ENCODE results near the gene GTF2F2. TPM values are rescaled to one million over a fixed set of nuclear protein-coding genes. Genes with fewer than 3 reads are reported as not detected.
A peak's percentile ranks its signal among the peaks of the same experiment; 100 is the strongest.

Gene GTF2F2
- total and polyA plus RNA-seq, 9 of the 15 experiments (the other 6 are each of a cell fraction or from before 2014, with no cell fraction given), result 19.7 to 44.8 (median 32.4) TPM

- peak; percentile 54; the same call in 1 of the 2 replicates for TF ChIP-seq MGA (IDR thresholded peaks at IDR 0.05)
- TF ChIP-seq ARHGAP35 (IDR thresholded peaks at IDR 0.05; ENCODE audit: partially characterized antibody), result no peak
- no peak for TF ChIP-seq TSHZ1 (CRISPR knock-in tag; IDR thresholded peaks at IDR 0.05)
- no peak for TF ChIP-seq USF1 (CRISPR knock-in tag; IDR thresholded peaks at IDR 0.05)
- no peak for TF ChIP-seq ZNF134 (CRISPR knock-in tag; conservative IDR thresholded peaks at IDR 0.05)
- TF ChIP-seq ATF6 (CRISPR knock-in tag; IDR thresholded peaks at IDR 0.05), result no peak
- TF ChIP-seq ZNF780A (CRISPR knock-in tag; IDR thresholded peaks at IDR 0.05), result no peak
- no peak for TF ChIP-seq ZNF408 (CRISPR knock-in tag; IDR thresholded peaks at IDR 0.05; ENCODE audit: low read depth)
Measured at GRCh38 chr13:45119991-45120864, at the start of gene GTF2F2 (continued).
